HG03103 (cell line): ENCODE measurements around the gene LIMK1.

Source experiments
- ATAC-seq: cut with Tn5 transposase; IDR thresholded peaks from one replicate; pipeline ENCODE4 v1.9.1; 2021; ENCODE audit warnings: low read depth; ENCODE audit not compliant: unreplicated experiment

Gene LIMK1

DNA sequence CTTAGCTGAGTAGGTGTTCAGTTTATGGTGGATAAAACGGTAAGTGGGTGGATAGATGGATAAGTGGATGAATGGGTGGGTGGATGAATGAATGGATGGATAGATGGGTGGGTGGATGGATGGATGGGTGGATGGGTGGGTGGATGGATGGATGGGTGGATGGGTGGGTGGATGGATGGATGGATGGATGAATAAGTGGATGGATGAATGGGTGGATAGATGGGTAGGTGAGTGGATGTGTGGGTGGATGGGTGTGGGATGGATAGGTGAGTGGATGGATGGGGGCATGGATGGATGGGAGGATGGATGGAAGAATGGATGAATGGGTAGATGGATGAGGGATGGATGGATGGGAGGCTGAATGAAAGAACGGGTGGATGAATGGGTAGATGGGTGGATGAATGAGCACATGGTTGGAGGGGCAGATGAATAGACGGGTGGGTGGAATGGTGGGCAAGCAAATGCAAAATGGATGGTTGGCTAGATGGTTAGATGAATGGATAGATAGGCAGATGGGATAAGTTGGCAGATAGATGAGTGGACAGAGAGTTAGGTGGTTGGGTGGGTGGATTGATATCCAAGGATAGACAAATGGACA is 29.9 kb upstream of the LIMK1 start:
- ATAC-seq = no peak

DNA sequence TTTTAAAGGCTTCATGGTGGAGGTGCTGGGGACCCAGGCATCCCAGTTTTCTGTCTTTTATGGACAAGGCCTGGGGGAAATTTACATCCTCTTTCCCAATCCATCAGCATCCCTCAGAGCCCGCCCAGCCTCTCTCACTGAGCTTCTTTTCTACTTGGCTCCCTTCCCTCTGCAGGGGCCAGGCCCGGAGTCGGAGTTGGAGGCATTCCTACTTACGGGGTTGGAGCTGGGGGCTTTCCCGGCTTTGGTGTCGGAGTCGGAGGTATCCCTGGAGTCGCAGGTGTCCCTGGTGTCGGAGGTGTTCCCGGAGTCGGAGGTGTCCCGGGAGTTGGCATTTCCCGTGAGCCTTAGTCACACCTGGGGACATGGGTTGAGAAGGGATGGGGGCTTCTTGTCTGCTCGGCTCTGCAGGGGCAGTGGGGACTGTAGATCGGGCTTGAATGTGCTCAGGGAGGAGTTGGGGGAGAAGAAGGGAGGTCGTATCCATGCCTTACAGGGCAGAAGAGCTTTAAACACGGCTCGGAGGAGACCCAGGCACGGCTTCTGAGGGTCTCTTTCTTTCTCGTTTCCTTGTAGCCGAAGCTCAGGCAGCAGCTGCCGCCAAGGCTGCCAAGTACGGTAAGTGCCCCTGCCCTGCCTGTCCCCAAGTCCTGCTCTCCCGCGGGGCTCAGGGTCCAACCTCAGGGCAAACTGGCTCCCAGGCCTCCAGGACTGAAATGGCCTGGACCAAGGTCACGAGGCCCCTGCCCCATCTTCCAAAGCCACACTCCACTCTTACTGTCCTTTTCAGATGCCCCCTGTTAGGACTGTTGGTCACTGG is 27.3 kb upstream of the LIMK1 start:
- ATAC-seq = no peak

DNA sequence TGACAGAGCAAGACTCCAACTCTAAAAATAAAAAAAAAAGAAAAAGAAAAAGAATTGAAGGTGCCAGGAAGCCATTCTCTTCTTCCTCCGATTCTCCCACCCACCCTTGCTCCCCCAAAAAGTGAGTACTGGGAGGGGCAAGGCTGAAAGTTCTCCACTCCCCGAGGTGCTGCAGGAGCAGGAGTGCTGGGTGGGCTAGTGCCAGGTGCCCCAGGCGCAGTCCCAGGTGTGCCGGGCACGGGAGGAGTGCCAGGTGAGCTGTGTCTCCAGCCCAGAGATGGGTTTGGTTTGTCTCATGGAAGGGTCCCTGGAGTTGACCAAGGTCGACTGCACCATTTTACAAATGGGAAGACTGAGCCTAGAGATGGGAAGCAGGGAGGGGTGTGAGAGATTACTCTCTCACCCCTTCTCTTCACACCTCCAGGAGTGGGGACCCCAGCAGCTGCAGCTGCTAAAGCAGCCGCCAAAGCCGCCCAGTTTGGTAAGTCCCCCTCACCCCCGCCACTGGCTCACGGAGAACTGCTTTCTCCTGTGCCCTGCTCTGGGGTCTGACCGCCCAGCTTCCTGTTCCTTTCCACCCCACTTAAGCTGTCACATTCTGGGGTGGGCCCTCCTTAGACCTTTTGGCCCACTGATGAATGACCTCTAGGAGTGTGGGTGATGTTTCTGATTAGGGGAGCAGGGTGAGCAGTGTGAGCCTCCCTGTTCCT is 26.2 kb upstream of the LIMK1 start:
- no peak for ATAC-seq

DNA sequence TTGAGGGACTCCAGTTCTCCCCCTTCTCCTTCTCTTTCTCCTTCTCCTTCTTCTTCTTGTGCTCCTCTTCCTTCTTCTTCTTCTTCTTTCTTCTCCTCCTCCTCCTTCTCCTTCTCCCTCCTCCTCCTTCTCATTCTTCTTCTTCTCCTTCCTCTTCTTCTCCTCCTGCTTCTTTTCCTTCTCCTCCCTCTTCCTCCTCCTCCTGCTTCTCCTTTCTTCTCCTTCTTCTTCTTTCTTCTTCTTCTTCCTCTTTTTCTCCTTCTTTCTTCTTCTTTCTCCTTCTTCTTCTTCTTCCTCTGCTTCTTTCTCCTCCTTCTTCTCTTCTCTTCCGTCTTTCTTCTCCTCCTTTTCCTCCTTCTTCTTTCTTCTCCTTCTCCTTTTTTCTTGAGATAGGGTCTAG is 25.6 kb upstream of the LIMK1 start:
- ATAC-seq = no peak

DNA sequence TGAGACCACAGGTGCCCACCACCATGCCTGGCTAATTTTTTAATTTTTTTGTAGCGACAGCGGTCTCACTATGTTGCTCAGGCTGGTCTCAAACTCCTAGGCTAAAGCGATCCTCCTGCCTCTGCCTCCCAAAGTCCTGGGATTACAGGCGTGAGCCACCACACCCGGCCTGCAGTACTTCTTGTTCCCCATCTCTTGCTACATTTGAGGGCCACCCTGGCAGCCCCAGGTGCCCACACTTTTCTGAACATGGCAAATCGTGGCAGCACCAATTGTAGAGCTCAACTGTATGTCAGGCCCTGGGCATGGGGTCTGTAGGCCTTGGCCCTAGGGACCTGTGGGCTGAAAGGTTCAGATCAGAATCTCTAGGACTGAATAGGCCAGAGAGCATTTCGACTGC is 25.1 kb upstream of the LIMK1 start:
- no peak for ATAC-seq

DNA sequence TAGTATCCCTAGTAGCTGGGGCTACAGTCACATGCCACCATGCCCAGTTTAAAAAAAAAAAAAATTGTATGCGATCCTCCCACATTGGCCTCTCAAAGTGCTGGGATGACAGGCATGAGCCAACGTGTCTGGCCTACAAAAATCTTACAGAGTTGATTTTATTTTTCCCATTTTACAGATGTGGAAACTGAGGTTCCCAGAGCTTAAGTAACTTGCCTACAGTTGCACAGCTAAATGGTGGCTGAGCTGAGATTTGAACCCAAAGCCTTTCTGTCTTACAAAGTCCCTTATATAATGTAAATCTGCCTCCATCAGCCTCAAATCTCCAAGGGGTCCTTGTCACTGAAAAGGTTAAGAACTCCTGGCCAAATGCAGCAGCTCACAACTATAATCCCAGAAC is 24.6 kb upstream of the LIMK1 start:
- ATAC-seq = no peak

DNA sequence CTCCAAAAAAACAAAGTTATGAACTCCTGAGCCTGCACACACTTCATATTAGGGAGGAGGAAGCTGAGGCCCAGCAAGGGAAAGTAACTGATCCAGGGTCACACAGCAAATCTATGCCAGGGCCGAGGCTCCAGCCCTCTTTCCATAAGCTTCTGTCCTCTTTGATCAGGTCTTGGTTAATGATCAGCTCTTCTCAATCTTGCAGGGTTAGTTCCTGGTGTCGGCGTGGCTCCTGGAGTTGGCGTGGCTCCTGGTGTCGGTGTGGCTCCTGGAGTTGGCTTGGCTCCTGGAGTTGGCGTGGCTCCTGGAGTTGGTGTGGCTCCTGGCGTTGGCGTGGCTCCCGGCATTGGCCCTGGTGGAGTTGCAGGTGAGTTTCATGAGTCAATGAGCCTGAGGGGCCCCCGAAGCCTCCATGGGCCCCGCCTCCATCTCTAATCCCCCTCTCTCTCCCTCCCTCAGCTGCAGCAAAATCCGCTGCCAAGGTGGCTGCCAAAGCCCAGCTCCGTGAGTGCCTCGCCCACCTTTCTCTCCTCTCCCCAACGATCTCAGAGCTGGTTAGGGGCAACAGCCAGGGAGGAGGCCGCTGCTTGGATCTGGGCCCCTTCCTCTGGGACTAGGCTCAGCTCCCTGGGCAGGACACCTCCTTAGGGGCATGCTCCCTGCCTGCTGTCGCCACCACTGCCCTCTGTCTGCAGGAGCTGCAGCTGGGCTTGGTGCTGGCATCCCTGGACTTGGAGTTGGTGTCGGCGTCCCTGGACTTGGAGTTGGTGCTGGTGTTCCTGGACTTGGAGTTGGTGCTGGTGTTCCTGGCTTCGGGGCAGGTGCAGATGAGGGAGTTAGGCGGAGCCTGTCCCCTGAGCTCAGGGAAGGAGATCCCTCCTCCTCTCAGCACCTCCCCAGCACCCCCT is 23.7 kb upstream of the LIMK1 start:
- no peak for ATAC-seq

DNA sequence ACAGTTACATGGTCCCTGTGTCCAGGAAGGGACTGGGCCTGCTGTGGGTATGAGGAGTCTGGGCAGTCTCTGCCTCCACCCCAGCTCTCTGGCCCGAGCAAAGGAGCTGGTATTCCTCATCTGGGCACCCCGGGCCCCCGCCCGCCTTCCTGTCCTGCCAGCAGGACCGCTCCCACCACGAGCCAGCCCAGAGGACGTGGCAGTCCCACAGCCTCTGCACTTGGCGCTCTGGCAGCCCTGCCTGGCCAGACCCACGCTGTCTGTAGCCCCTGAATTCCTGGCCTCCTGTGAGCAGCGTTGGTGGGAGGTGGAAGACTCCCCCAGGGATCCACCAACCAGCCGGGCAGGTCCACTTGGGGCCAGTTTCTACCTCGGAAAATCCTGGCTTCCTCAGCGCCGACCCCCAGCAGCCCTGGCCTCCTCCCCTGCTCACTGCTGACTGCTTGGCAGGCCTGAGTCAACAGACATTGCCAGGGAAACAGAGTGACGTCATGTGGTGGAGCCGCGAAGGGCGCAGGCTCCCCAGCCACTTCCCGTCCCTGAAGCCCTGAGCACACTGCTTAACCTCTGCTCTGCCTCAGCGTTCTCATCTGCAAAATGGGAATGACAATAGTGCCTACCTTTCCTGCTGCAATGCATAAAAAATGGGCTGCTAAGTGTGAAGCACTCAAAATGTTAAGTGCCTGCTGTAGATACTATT is 21.6 kb upstream of the LIMK1 start:
- no peak for ATAC-seq

DNA sequence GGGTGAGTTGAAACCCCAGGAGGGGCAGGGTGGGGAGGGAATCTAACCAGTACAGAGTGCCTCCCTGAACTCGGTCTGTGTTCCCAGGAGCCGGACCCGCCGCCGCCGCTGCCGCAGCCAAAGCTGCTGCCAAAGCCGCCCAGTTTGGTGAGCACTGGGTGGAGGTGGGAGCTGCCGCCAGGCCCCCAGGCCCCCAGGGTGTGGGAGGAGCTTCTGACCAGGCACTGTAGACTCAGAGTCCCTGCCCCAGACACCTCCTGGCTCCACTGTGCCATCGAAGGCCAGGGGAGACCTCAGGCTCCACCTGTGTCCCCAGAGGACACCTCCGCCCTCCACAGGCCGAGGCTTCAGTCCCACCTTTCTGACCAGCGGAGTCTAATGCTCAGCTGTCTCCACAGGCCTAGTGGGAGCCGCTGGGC is 20.4 kb upstream of the LIMK1 start:
- ATAC-seq = no peak

DNA sequence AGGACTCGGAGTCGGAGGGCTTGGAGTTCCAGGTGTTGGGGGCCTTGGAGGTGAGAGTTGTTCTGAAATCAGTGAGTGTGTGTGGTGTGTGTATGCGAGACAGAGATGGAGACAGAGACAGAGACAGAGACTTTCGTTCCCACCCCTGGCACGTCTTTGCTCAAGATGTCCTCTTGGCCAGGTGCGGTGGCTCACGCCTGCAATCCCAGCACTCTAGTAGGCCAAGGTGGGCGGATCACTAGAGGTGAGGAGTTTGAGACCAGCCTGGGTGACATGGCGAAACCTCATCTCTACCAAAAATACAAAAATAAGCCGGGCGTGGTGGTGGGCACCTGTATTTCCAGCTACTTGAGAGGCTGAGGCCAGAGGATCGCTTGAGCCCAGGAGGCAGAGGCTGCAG is 20.0 kb upstream of the LIMK1 start:
- no peak for ATAC-seq

DNA sequence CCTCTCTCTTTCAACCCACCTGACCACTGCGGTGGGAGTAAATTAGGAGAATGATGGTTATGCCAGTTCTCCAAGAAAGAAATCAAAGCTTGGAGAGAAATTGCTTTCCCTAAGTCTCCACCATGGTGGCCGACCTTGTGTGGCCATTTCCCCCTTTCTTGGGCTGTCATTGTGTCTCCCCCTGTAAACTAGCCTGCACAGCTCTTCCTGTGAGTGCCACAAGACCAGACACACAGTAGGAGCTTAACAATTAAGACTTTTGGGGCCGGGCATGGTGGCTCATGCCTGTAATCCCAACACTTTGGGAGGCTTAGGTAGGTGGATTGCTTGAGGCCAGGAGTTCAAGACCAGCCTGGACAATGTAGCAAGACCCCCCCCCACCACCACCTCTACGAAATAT is 18.9 kb upstream of the LIMK1 start:
- ATAC-seq = no peak

DNA sequence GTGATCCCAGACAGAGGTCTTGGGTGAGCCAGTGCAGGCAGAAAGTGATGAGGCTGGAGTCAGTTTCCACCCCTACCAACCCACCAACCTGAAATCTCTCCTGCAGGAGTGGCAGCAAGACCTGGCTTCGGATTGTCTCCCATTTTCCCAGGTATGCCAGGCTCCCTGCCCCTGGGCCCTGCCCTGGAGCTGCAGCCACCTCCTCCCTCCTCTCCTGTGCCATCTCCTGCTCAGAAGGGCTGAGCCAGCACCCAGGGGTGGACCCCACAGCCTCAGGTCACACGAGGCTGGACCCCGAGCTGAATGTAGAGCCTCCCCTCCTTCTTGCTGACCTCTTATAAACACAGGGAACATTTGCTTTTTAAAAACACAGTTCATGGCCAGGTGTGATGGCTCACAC is 17.0 kb upstream of the LIMK1 start:
- no peak for ATAC-seq

DNA sequence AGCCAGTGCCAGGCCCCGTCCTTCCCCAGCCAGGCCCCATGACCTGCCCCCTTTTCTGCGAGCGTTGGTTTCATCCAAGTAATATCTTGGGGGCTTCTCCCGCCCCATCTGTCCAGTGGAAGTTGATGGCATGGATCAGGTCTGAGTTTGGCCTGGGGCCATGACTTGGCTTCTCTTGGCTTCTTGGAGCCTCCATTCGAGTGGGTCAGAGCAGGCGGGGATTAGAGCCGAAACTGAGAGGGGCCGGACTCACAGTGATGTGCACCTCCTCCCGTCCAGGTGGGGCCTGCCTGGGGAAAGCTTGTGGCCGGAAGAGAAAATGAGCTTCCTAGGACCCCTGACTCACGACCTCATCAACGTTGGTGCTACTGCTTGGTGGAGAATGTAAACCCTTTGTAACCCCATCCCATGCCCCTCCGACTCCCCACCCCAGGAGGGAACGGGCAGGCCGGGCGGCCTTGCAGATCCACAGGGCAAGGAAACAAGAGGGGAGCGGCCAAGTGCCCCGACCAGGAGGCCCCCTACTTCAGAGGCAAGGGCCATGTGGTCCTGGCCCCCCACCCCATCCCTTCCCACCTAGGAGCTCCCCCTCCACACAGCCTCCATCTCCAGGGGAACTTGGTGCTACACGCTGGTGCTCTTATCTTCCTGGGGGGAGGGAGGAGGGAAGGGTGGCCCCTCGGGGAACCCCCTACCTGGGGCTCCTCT is 15.1 kb upstream of the LIMK1 start:
- ATAC-seq = no peak

DNA sequence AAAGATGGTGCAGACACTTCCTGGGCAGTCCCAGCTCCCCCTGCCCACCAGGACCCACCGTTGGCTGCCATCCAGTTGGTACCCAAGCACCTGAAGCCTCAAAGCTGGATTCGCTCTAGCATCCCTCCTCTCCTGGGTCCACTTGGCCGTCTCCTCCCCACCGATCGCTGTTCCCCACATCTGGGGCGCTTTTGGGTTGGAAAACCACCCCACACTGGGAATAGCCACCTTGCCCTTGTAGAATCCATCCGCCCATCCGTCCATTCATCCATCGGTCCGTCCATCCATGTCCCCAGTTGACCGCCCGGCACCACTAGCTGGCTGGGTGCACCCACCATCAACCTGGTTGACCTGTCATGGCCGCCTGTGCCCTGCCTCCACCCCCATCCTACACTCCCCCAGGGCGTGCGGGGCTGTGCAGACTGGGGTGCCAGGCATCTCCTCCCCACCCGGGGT is 14.5 kb upstream of the LIMK1 start:
- ATAC-seq = no peak

DNA sequence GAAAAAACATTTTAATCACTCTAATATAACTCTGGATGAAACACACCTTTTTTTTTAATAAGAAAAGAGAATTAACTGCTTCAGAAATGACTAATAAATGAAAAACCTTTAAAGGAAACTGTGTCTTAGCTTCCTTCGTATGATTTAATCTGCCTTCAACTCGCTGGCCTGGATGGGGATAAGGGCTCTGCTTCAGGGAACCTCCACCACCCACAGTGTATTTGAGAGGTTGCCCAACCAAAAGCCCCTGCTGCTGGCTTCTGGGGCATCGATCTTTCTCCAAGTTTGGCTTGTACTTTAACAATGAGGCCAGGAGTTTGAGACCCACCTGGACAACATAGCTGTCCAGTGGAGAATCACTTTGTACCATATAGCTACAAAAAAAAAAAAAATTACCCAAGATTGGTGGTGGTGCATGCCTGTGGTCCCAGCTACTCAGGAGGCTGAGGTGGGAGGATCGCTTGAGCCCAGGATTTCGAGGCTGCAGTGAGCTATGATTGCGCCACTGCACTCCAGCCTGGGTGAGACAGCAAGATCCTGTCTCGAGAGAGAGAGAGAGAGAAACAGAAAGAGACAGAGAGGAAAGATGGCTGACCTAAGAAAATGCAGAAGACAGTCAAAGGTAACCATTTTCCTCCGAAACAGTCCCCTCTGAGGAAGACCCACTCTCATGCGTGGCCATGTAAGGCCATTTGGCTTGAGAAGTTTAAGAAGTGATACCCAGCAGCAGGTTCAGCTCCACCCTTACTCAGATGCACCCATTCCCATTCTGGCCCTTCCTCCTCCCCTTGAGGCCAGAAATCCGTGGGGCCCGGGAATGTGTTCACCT is 13.6 kb upstream of the LIMK1 start:
- no peak for ATAC-seq

DNA sequence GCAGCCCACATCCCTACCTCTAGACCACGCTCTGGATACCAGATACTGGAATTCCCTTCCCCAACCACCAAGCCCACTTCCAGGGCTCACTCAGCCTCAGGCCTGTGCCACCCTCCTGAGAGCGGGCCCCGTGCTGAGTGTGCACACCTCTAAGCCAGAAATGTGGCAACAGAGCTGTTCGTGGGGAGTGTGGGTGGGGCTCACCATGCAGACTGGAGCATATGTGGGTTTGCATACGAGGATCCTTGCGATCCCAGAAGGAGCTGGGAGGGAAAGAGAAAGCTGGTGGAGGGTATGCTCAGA is 13.0 kb upstream of the LIMK1 start:
- ATAC-seq = no peak

DNA sequence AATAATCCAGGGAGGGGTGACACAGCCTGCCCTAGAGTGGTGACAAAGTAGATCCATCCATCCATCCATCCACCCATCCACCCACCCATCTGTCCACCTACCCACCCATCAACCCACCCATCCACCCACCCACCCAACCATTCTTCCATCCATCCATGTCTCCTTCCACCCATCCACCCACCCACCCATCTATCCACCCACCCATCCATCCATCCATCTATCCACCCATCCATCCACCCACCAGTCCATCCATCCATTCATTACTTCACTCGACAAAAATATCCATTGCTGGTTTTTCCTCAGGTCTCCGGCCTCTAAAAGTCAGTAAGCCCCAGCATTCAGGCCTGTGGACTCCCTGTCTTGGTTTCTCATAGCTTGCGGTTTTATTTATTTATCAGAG is 12.5 kb upstream of the LIMK1 start:
- no peak for ATAC-seq

DNA sequence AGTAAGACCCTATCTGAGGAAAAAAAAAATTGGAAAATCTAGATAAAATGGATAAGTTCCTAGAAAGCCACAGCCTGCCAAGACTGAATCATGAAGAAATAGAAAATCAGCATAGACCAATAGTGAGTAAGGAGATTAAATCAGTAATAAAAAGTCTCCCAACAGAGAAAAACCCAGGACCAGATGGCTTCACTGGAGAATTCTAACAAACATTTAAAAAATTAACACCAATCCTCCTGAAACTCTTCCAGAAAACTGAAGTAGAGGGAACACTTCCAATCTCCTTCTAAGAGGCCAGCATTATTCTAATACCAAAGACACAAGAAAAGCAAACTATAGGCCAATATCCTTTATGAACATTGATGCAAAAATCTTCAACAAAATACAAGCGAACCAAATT is 8.8 kb upstream of the LIMK1 start:
- no peak for ATAC-seq

DNA sequence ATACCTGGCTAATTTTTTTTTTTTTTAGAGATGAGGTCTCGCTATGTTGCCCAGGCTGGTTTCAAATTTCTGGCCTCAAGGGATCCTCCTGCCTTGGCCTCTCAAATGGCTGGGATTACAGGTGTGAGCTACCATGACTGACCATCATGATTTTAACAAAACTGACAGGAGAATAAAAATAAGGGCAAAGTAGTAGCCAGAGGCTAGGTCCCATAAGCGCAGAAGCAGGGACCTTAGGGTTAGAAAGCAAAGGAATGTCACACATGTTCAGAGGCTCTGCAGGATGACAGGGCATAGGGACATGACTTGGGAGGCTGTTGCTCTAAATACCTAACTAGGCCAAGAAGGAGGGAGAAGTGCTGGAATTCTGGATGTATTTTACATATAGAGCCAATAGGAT is 5.1 kb upstream of the LIMK1 start:
- ATAC-seq = no peak
